NCI-H1694 (cell line): Measurements from ENCODE around the gene SOS2.
A peak's percentile ranks its signal among the peaks of the same experiment; 100 is the strongest.

Experiments
- DNase-seq: peaks from one replicate; lab custom pipeline; 2025; lab: John Stamatoyannopoulos, UW

The SOS2 gene

GRCh38 chr14:50231475-50232275 is at the start of gene SOS2:
SOS2 (minus strand) TSS chr14:50231578; CDS start chr14:50231283, 295 bp downstream.
- DNase-seq: peak; percentile 63

- no peak for DNase-seq
Measured at GRCh38 chr14:50272498-50272897, 41.1 kb upstream of the SOS2 start.

- DNase-seq: no peak
Measured at GRCh38 chr14:50270932-50271331, 39.6 kb upstream of the SOS2 start.

- DNase-seq: no peak
Measured at GRCh38 chr14:50265029-50265428, 33.7 kb upstream of the SOS2 start.

- DNase-seq: no peak
Measured at GRCh38 chr14:50263321-50263720, 31.9 kb upstream of the SOS2 start.

- no peak for DNase-seq
Measured at GRCh38 chr14:50262865-50263264, 31.5 kb upstream of the SOS2 start.

- DNase-seq: peak; percentile 9
Measured at GRCh38 chr14:50260511-50260910, 29.1 kb upstream of the SOS2 start.

GRCh38 chr14:50260072-50260471 is 28.7 kb upstream of the SOS2 start:
- no peak for DNase-seq

GRCh38 chr14:50257732-50258131 is 26.4 kb upstream of the SOS2 start:
- DNase-seq: no peak

GRCh38 chr14:50254248-50254647 is 22.9 kb upstream of the SOS2 start:
- DNase-seq: no peak

- DNase-seq: no peak
Measured at GRCh38 chr14:50249136-50249775, 17.9 kb upstream of the SOS2 start.

GRCh38 chr14:50247245-50247644 is 15.9 kb upstream of the SOS2 start:
- DNase-seq: no peak

- no peak for DNase-seq
Measured at GRCh38 chr14:50242566-50243310, 11.4 kb upstream of the SOS2 start.

- DNase-seq: no peak
Measured at GRCh38 chr14:50242096-50242495, 10.7 kb upstream of the SOS2 start.

GRCh38 chr14:50237427-50237826 is 6.0 kb upstream of the SOS2 start:
- no peak for DNase-seq

- DNase-seq: no peak
Measured at GRCh38 chr14:50233951-50234250, 2.5 kb upstream of the SOS2 start.

GRCh38 chr14:50233166-50233950 is 2.0 kb upstream of the SOS2 start:
- no peak for DNase-seq

GRCh38 chr14:50232276-50232642 is 881 bp upstream of the SOS2 start:
- no peak for DNase-seq

GRCh38 chr14:50230701-50231474 is 490 bp downstream of the SOS2 start:
- peak; percentile 17 for DNase-seq

GRCh38 chr14:50230401-50230700 is 1.0 kb downstream of the SOS2 start:
- no peak for DNase-seq

- no peak for DNase-seq
Measured at GRCh38 chr14:50229681-50230080, 1.7 kb downstream of the SOS2 start.

GRCh38 chr14:50228313-50228712 is 3.1 kb downstream of the SOS2 start:
- no peak for DNase-seq
